ENCODE measurements around the gene HMG20B.
A peak's percentile ranks its signal among the peaks of the same experiment; 100 is the strongest.
"Not testable (repeated sequence)": the region's sequence is repeated elsewhere in the genome, so short reads cannot be mapped to it uniquely, and the experiment has no call there.

Gene HMG20B

GRCh38 chr19:3556978-3557460 is 15.7 kb upstream of the HMG20B start:
- DNase-seq, result peak; percentile 80

GRCh38 chr19:3557461-3558248 is 15.1 kb upstream of the HMG20B start, which contains the start of gene MFSD12:
Gene MFSD12 (minus strand): TSS chr19:3557586. CDS start chr19:3557403, 183 bp downstream.
- peak; percentile 95 for DNase-seq

- no peak for DNase-seq
Measured at GRCh38 chr19:3563709-3564524, 8.8 kb upstream of the HMG20B start.

- DNase-seq, result no peak
Measured at GRCh38 chr19:3565139-3565538, 7.6 kb upstream of the HMG20B start.

GRCh38 chr19:3570042-3570441 is 2.7 kb upstream of the HMG20B start:
- not testable (repeated sequence) for DNase-seq

- no peak for DNase-seq
Measured at GRCh38 chr19:3570606-3571011, 2.1 kb upstream of the HMG20B start.

GRCh38 chr19:3572132-3572854 is 451 bp upstream of the HMG20B start:
- DNase-seq, result peak; percentile 99

- no peak for DNase-seq
Measured at GRCh38 chr19:3573162-3573857, 566 bp downstream of the HMG20B start.

GRCh38 chr19:3573858-3574637 is 1.3 kb downstream of the HMG20B start:
- peak; percentile 72 for DNase-seq

GRCh38 chr19:3575260-3575741 is 2.6 kb downstream of the HMG20B start:
- DNase-seq, result no peak

- DNase-seq, result no peak
Measured at GRCh38 chr19:3575949-3576673, 3.4 kb downstream of the HMG20B start.

GRCh38 chr19:3576696-3577443 is 4.1 kb downstream of the HMG20B start:
- DNase-seq, result no peak

GRCh38 chr19:3577723-3578344 is 5.1 kb downstream of the HMG20B start:
- DNase-seq, result no peak

- no peak for DNase-seq
Measured at GRCh38 chr19:3578390-3578789, 5.6 kb downstream of the HMG20B start.

GRCh38 chr19:3580156-3580934 is 7.6 kb downstream of the HMG20B start:
- DNase-seq, result no peak

GRCh38 chr19:3581792-3582191 is 9.0 kb downstream of the HMG20B start:
- not testable (repeated sequence) for DNase-seq

- DNase-seq, result not testable (repeated sequence)
Measured at GRCh38 chr19:3584036-3584802, 11.5 kb downstream of the HMG20B start.
